Activated CD4-positive, alpha-beta T cell treated with anti-CD3 and anti-CD28 coated beads, Interleukin-2, amount 50 U/mL, for 4 hours (primary cell): ENCODE results near the gene ZNF428.
"Not testable (repeated sequence)": the region's sequence is repeated elsewhere in the genome, so short reads cannot be mapped to it uniquely, and the experiment has no call there.

Experiments
- DNase-seq, 2 experiments: peaks; one replicate each; pipeline ENCODE4 v3.0.0-alpha.2; 2020

Gene ZNF428

GRCh38 chr19:43616306-43616705 is 3.1 kb downstream of the ZNF428 start:
- DNase-seq: no peak

DNA sequence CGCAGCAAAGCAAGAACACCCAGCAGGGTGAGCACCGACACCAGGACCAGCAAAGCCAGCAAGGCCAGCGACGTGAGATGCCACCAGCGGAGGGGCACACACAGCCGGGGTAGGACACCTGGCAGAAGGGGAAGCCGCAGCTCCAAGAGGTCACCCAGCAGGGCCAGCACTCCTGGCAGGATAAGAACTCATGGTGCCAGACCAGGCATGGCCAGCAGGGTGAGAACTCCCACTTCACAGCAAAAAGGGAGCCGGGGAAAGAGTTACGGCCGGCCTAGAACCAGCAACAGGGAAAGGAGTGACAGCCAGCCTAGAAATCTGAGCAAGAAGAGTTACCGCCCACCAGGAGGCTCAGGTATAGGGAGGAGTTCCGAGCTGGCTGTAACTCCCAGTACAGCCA is 7.1 kb downstream of the ZNF428 start:
- no peak for DNase-seq

DNA sequence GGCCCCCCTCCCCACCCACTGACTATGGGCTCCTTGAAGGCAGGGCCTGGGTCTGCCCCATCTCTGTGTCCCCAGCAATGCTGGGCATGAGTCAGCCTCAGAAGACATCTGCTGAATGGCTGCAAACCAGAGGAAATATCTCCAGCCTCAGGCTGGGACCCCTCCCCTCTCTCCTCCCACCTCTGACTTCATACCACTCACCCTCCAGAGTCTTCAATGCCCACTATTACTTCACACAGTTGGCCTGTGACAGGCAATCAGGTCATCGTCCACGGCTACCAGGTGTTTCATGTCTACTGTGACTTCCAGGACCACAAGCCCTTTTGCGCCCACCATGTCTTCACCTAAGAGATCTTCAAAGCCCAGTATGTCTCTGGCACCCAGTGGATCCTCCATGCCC is 7.6 kb downstream of the ZNF428 start, which contains the start of gene SRRM5:
SRRM5 (plus strand) TSS at position 301 of the 400 bp plus-strand sequence; CDS start at position 335, 34 bp downstream.
- no peak for DNase-seq

GRCh38 chr19:43610493-43610892 is 8.9 kb downstream of the ZNF428 start:
- DNase-seq: no peak

DNA sequence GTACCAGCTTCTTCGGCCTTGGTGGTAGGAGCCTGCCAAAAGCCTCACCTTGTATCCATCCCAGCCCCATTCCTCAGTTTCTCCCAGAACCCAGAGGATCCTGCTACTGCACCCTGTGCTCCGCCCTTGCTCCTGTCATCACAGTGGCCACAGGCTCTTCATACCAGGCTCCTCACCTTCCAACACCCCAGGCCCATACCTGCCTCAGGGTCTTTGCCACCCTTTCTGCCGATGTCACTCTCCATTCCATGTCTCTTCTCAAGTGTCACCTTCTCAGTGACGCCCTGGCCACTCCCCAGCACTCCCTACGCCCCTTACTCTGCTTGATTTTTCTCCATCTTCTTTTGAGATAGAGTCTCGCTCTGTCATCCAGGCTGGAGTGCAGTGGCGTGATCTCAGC is 9.6 kb downstream of the ZNF428 start:
- DNase-seq: no peak

DNA sequence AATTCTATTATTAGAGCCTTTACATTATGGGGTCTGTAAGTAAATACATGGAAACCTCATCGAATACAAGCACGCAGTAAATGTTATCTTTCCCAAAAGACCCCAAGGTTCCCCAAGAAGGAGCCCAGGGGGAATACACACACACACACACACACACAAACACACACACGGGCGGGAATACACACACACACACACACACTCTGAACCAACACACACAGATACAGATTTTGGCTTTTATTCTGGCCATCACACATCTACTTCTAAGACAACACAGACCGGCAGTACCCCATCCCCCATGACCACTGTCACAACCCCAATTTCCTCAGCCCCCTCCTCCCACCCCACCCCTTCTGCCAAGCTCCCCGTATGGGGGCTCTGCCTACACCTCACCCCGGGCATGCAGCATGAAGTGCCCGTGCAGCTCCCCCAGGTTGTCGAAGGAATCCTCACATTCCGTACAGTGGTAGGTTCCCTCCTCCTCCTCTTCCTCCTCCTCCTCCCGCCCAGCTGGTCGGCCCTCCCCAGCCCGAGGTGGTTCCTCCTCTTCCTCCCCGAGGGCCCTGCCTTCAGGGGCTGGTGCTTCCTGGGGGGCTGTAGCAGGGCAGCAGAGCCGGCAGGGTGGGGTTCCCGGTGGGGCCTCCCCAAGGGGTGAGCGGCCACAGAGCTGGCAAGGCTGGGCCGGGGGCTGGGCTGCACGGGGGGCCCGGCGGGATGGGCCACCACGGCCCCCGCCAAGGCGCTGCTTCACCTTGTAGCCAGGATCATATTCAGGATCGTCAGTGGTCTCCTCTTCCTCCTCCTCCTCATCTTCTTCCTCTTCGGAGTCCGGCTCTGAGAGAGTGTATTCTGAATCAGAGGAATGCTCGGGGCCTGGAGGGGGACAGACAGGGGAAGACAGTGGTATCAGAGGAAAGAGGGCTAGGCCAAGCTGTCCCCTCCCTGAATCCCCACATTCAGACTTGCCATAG is 11.9 kb downstream of the ZNF428 start:
- DNase-seq: no peak

DNA sequence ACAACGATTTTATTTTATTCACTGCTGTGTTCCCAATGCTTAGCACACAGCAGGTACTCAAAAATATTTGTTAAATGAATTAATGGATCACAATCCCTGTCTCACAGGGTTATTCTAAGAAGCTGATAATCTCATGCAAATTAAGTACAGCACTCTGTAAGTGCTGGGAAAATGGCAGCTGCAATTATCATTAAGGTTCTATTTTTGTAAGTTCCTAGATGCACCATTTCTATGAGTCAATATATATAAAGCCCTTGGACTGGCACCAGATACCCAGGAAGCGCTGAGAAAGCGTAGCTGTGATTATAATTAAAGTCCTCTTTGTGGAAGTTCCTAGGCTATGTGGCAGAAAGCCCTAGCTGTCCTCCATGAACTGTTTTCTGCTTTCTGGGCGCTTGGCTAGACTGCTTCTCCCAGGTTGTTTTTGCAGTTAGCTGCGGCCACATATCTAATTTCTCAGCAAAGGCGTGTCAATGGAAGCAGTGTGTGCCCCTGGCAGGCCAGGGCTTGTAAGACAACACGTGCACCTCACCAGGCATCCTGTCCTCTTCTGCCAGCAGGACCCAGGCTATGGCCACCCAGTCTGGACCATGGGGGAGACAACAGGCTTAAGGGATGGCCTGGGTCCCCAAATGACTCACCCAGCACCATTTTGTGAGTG is 12.7 kb downstream of the ZNF428 start:
- no peak for DNase-seq

DNA sequence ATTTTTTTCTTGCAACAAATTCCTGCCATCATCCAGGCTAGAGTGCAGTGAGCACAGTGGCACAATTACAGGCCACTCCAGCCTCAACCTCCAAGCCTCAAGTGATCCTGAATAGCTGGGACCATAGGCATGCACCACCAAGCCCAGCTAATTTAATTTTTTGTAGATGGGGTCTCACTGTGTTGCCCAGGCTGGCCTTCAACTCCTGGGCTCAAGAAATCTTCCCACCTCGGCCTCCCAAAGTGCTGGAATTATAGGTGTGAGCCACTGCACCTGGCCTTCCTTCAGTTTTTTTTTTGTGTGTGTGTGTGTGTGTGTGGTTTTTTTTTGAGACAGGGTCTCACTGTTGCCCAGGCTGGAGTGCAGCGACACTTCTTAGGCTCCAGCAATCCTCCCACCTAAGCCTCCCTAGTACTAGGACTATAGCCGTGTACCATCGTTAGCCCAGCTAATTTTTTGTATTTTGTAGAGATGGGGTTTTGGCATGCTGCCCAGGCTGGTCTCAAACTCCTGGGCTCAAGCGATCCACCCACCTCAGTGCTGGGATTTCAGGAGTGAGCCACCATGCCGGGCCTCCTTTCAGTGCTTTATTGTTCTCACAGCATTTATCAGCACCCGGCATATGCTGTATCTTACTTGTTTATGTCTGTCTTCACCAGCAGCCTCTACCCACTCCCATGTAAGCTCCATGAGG is 13.4 kb downstream of the ZNF428 start:
- no peak for DNase-seq

DNA sequence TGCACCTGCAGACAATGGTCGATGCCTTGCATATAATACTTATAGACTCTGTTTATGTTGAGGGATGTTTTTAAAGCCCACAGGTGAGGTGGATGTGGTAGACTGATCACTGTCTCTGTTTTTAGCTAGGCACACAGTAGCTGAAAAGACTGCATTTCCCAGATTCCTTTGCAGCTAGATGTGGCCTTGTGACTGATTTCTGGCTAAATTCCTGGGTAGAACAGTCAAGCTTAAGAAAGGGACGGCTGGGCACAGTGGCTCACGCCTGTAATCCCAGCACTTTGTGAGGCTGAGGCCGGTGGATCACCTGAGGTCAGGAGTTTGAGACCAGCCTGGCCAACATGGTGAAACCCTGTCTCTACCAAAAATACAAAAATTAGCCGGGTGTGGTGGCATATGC is 19.1 kb downstream of the ZNF428 start:
- DNase-seq: not testable (repeated sequence)

- no peak for DNase-seq
These were observed 19.7 kb downstream of the ZNF428 start for GRCh38 chr19:43599635-43600295.

DNA sequence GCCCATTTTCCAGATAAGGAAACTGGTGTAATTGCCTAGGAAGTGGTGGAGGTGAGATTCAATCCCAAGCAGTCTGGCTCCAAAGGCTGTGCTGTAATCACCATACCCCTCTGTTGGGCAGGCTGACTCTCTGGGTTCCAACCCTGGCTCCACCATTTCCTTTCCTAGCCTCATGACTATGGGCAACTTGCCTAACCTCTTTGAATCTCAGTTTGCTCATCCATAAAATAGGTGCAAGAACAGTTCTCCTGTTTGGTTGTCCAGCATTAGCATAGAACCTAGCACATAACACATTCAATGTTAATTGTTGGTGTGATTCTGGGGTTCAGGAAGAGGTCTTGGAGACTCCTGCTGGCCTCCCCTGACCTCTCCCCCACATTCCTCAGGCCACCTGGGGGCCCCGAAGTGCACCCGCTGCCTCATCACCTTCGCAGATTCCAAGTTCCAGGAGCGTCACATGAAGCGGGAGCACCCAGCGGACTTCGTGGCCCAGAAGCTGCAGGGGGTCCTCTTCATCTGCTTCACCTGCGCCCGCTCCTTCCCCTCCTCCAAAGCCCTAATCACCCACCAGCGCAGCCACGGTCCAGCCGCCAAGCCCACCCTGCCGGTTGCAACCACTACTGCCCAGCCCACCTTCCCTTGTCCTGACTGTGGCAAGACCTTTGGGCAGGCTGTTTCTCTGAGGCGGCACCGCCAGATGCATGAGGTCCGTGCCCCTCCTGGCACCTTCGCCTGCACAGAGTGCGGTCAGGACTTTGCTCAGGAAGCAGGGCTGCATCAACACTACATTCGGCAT is 20.8 kb downstream of the ZNF428 start:
- no peak for DNase-seq

- no peak for DNase-seq
These were observed 21.6 kb downstream of the ZNF428 start for GRCh38 chr19:43597876-43598275.

GRCh38 chr19:43596842-43597461 is 22.5 kb downstream of the ZNF428 start:
- DNase-seq: no peak

- DNase-seq: peak; percentile 100
These were observed 23.2 kb downstream of the ZNF428 start, which contains the start of the genes IRGQ and ZNF576 for GRCh38 chr19:43595999-43596841. TSS of gene IRGQ (minus strand) at chr19:43596134. CDS start at chr19:43595338, 796 bp downstream. TSS of gene ZNF576 (plus strand) at chr19:43596595. CDS start at chr19:43597109, 514 bp downstream.

- DNase-seq: no peak
These were observed 23.8 kb downstream of the ZNF428 start for GRCh38 chr19:43595605-43595998.

- DNase-seq: peak; percentile 58 to 65
These were observed 24.5 kb downstream of the ZNF428 start for GRCh38 chr19:43594710-43595604.

DNA sequence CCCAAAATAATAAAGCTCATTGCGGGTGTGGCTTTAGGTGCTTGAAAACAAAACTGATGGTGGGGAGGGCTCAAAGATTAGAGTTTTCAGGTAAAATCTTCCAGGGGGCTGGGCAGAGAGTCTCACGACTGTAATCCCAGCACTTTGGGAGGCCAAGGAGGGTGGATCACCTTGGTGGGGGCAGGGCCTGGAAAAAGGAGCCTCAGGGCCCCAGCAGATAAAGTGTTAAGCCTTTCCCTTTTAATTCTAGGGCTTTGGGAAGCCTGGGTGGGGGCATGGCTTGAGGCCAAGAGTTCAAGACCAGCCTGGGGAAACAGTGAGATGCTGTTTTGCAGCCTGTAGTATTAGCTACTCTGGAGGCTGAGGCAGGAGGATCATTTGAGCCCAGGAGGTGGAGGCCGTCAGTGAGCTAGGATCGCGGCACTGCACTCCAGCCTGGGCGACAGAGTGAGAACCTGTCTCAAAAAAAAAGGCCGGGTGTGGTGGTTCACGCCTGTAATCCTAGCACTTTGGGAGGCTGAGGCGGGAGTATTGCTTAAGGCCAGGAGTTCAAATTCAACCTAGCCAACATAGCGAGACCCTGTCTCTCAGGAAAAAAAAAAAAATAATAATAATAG is 25.2 kb downstream of the ZNF428 start:
- DNase-seq: no peak

- no peak for DNase-seq
These were observed 26.6 kb downstream of the ZNF428 start for GRCh38 chr19:43592800-43593350.
